Spinal cord (tissue), 10 donors: ENCODE data around the gene DHRS1. TPM values are rescaled to one million over a fixed set of nuclear protein-coding genes. Genes with fewer than 3 reads are reported as not detected.
A peak's percentile ranks its signal among the peaks of the same experiment; 100 is the strongest.

Source experiments
- DNase-seq, 6 donors: peaks; one replicate each; pipeline versions ENCODE4 v3.0.0 to v3.0.0-alpha.2; 2013 to 2015; ENCODE audit warnings: low spot score in 6 of 6, low read depth in 4 of 6
- H3K27ac ChIP-seq: one replicate; pipeline ENCODE4 v1.5.1; 2013; ENCODE audit warnings: low read depth, low read length, control low read depth
- H3K27me3 ChIP-seq: one replicate; pipeline ENCODE4 v1.6.1; 2013; ENCODE audit warnings: low read length; ENCODE audit not compliant: control insufficient read depth, insufficient read depth
- H3K36me3 ChIP-seq: one replicate; pipeline ENCODE4 v1.6.1; 2013; ENCODE audit warnings: low read length; ENCODE audit not compliant: control insufficient read depth, insufficient read depth
- H3K4me1 ChIP-seq: one replicate; pipeline ENCODE4 v1.6.1; 2013; ENCODE audit warnings: low read length; ENCODE audit not compliant: control insufficient read depth, insufficient read depth
- H3K4me3 ChIP-seq: one replicate; pipeline ENCODE4 v1.5.1; 2013; ENCODE audit warnings: low read depth, low read length, control low read depth
- H3K9me3 ChIP-seq: one replicate; pipeline ENCODE4 v1.6.1; 2013; ENCODE audit warnings: low read length; ENCODE audit not compliant: control insufficient read depth, insufficient read depth
- WGBS: methylation state at CpG from one replicate; pipeline ENCODE4 v1.1.5; 2013; ENCODE audit warnings: missing lambda C conversion rate; ENCODE audit not compliant: insufficient coverage; 5-methylcytosine and 5-hydroxymethylcytosine counted together
- long read RNA-seq, 4 donors: transcript quantifications; one replicate each; lab custom pipeline, GENCODE V29; 2026
- polyA plus RNA-seq, 2 donors: library from polyadenylated mRNA; unstranded; fragments of 120-200 nt; gene quantifications; one replicate each; pipeline ENCODE4 v1.2.1, GENCODE V29; 2013; ENCODE audit not compliant: insufficient read length in 2 of 2
- total RNA-seq, 2 donors: library from RNA; depleted of rRNA in 1 of 2; stranded (reverse); fragments of 120-200 nt in 1 of 2; fragments of >200 nt in 1 of 2; gene quantifications; one replicate each; pipeline versions ENCODE4 v1.2.3 to v1.2.4, GENCODE V29; 2013 to 2014
- donor health status: healthy.

The DHRS1 gene
- 10 to 100 TPM; 12.6 to 20.2 TPM for total RNA-seq
- 10 to 100 TPM; 31.1 to 47.5 TPM for polyA plus RNA-seq
- long read RNA-seq, donor 1, transcript DHRS1-201 (9 exons, 1,480 nt), result major isoform, 11 of 18 reads
- long read RNA-seq, donor 1, partial matches to known transcripts, result 0 of 18 reads
- long read RNA-seq, donor 1, other reads (novel, unspliced or antisense), result 0 of 18 reads
- long read RNA-seq, donor 2, partial matches to known transcripts, result 0 of 5 reads
- long read RNA-seq, donor 2, other reads (novel, unspliced or antisense), result 0 of 5 reads
- long read RNA-seq, donor 3, partial matches to known transcripts, result 0 of 5 reads
- long read RNA-seq, donor 3, other reads (novel, unspliced or antisense), result 0 of 5 reads
- long read RNA-seq, donor 4, transcript DHRS1-205 (1 exons, 528 nt), result major isoform, 13 of 32 reads
- long read RNA-seq, donor 4, transcript DHRS1-211 (2 exons, 1,181 nt), result minor isoform, 7 of 32 reads
- long read RNA-seq, donor 4, transcript DHRS1-201 (9 exons, 1,480 nt), result minor isoform, 11 of 32 reads
- long read RNA-seq, donor 4, partial matches to known transcripts, result 0 of 32 reads
- long read RNA-seq, donor 4, other reads (novel, unspliced or antisense), result 0 of 32 reads

DNA sequence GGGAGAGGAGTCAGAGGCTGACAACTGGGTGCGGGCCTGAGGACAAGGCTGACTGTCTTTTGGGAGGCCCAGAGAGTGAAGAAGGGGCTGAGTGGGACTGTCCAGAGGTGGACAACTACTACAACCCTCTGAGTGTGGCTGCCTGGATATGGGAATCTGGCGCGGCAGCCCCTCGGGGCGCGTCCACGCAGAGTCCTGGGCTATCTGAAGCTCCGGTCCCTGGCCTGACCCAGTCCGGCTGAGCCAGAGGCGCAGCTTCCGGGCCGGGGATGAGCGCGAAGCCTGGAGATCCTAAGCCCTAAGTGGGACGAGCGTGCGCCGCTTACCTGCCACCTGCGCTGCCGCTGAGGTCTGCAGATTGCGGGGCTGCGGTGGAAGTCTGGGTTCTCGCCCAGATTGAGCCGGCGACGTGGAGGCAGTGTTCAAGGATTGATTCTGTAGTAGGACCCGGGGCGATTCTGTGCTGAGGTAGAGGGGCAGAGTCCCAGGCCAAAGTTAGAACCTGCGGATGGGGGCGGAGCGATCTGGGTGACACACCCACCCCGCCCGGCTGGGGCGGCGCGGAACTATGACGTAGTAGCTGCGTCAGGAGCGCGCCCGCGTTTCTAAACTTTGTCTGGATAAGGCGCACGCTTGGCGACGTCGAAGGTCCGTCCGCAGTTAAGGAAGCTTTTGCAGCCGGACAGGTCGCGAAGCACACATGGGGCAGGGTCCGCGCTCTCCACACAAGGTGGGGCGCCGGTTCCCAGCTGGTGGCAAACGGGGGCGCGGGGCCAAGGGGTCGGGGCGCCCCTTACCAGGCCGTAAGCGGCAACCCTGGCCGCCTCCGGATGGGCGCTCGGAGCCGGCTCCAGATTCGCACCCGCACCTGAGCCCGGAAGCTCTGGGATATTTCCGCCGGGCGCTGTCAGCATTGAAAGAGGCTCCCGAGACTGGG, at the start of gene DHRS1, which contains the start of gene NOP9:
DHRS1 (minus strand) TSS at position 526 of the 937 bp plus-strand sequence. CDS start 674 bp downstream, outside the sequence.
NOP9 (plus strand) TSS at position 596 of the 937 bp plus-strand sequence; CDS start at position 701, 105 bp downstream.
- peak; percentile 75 to 96 (median 82) for DNase-seq
- Histone ChIP-seq H3K27me3 (no peaks in the 10 kb centered on the region), H3K4me3 (peak within 1 kb of the TSS; percentile 71), H3K27ac (peak within 1 kb of the TSS; percentile 62), H3K9me3 (no peaks in the 10 kb centered on the region), H3K4me1 (peaks cover 18% of the 10 kb centered on the region), H3K36me3 (peaks cover 47% of the 10 kb centered on the region)
- under 1% methylated on average over 75 of the region's 75 CpGs for WGBS

DNA sequence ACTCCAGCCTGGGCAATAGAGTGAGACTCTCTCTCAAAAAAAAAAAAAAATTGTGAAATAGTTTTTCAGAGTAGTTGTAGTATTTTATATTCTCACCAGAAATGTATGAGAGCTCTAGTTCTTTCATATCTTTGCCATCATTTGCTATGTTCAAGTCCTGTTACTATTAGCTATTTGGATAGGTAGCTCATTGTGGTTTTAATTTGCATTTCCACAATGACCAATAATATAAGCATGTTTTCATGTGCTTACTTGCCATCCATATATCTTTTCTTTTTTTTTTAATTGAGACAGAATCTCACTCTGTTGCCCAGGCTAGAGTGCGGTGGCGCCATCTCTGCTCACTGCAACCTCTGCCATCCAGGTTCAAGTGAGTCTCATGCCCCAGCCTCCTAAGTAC, 48.6 kb upstream of the DHRS1 start:
- Histone ChIP-seq H3K4me1 (no peaks in the 10 kb centered on the region), H3K4me3 (no peak overlapping the region), H3K27ac (no peak overlapping the region), H3K36me3 (no peaks in the 10 kb centered on the region), H3K9me3 (no peaks in the 10 kb centered on the region), H3K27me3 (peaks cover 30% of the 10 kb centered on the region)
- DNase-seq, result no peak
- 100% methylated on average over 2 of the region's 2 CpGs for WGBS

DNA sequence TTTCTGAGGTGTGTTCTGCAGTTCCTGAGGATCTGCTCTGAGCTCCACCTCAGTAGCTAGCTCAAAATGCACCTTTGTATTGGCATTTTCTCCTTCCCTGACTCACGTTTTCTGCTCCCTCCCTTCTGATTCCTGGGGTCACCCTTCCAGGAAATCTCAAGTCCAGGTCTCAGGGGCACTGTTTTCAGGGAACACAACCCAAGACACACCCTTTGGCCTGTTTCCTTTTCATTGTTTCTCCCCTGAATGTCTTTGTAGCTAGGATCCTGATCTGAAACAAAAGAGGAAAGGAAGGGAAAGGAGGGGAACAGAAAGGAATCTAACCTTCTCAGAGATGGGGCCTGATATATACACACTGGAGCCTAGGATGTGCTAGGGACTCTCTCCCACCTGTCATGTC, 47.6 kb upstream of the DHRS1 start:
- H3K9me3 ChIP-seq, result no peaks in the 10 kb centered on the region
- DNase-seq, result no peak
- no peak overlapping the region for H3K4me3 ChIP-seq
- peaks cover 26% of the 10 kb centered on the region for H3K27me3 ChIP-seq
- WGBS, result 33% methylated on average over 1 of the region's 1 CpG
- no peaks in the 10 kb centered on the region for H3K36me3 ChIP-seq
- H3K4me1 ChIP-seq, result no peaks in the 10 kb centered on the region
- no peak overlapping the region for H3K27ac ChIP-seq

DNA sequence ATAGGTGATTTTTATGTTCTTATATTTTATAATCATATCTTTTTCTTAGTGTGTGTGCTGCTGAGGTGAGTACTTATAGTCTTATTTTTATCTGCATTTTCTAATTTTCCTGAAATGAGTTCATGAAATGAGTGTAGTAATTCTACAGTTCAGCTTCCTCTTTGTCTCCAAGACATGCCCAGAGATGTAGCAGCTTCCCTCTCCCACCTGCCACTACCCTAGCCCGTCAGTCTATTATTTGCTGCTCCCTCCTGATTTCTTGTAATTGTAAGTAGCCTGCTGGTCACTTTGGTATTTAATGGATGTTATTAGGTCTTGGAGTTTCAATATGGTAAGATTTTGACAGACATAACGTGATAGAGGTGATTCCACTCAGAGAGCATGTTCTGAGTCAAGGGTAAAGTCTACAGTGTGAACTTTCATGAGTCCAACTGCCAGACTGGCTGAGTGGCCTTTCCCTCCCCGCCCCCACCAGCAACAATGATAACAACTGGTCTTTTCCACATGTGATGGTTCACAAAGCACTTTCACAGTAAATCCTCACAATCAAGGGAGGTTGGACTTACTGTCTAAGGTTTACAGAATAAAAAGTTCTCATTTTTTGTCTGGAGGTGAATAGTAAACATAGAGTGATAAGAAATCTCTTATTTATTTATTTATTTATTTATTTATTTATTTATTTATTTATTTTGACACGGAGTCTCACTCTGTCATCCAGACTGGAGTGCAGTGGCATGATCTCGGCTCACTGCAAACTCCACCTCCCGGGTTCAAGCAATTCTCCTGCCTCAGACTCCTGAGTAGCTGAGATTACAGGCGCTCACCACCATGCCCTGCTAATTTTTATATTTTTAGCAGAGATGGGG, 44.4 kb upstream of the DHRS1 start:
- no peak overlapping the region for H3K27ac ChIP-seq

DNA sequence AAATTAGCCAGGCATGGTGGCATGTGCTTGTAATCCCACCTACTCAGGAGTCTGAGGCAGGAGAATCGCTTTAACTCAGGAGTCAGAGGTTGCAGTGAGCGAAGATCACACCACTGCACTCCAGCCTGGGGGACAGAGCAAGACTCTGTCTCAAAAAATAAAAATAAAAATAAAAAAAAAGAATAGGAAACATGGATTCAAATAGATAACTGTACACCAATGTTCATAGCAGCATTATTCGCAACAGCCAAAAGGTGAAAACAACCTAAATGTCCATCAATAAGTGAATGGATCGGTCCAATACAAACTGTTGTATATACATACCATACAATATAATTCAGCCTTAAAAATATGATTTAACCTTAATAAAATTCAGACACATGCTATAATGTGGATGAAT, 43.3 kb upstream of the DHRS1 start:
- 73% methylated on average over 2 of the region's 4 CpGs for whole genome bisulfite sequencing
- no peak for DNase-seq
- H3K4me3 ChIP-seq, result no peak overlapping the region
- peaks cover 14% of the 10 kb centered on the region for H3K4me1 ChIP-seq
- no peaks in the 10 kb centered on the region for H3K36me3 ChIP-seq
- no peaks in the 10 kb centered on the region for H3K9me3 ChIP-seq
- H3K27me3 ChIP-seq, result peaks cover 43% of the 10 kb centered on the region
- H3K27ac ChIP-seq, result no peak overlapping the region

More for the DNA sequence above, 44.4 kb upstream of the DHRS1 start:
- H3K4me1 ChIP-seq, result peaks cover 10% of the 10 kb centered on the region
- no peak for DNase-seq
- H3K36me3 ChIP-seq, result no peaks in the 10 kb centered on the region
- 80% methylated on average over 2 of the region's 7 CpGs for WGBS
- H3K4me3 ChIP-seq, result no peak overlapping the region
- H3K9me3 ChIP-seq, result no peaks in the 10 kb centered on the region
- H3K27me3 ChIP-seq, result peaks cover 34% of the 10 kb centered on the region

DNA sequence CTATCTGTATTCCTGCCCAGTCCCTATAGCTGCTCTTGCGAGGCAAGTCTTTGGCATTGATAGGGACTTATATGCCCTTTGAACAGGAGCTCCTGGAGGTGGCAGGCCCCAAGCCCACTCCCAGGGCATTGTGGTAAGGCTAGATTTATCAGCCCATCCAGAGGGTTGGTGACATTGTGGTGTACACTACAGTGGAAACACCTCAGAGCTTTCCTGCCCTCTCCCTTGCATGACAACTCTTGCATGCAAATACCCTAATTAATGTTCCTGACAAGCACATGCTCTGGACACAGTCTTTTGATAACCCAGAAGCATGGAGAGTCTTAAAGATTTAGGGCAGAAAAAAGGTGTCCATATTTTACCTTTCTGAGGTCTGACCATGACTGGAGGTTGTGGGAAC, 41.0 kb upstream of the DHRS1 start:
- Histone ChIP-seq H3K27ac (no peak overlapping the region), H3K4me1 (peaks cover 17% of the 10 kb centered on the region), H3K4me3 (no peak overlapping the region), H3K36me3 (no peaks in the 10 kb centered on the region), H3K9me3 (no peaks in the 10 kb centered on the region), H3K27me3 (peaks cover 62% of the 10 kb centered on the region)
- no CpG with 5 or more reads among the region's 1 CpG for WGBS
- no peak for DNase-seq

DNA sequence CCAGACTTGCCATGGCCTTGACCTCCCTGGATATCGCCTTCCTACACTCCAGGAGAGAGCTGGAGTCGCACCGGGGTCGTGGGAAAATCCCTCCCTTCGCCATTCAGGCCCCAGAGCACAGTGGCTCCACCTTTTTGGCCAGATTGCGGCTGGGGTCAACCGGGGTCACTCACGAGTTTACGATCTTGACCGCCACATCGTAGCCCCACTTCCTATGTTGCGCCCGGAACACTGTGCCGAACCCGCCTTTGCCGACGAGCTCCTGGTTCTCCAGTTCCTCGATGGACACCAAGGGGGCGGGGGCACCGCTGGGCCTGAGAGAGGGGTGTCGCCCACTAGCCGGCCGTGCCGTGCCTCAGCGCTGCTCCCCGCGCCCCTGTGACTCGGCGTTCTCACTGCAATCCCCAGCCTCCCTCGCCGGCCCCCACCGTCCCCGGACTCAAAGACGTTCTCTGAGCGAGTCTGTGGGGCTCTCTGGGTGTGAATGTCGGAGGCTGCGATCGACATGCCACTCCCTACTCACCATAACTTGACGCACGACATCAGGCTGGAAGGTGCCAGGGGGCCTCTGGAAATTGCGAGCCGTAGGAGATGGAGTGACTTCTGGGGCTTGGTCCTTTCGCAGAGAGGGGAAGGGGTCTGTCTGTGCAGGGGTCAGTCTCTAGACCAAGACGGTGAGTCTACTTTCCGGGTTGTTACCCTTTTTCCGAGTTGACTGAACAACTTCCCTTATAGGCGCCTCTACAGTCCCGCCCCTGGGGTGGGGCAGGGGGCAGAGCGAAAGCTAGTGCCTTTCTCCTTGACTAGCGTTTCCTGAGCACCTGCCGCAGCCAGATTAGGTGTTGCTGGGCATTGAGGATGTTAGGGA, 39.9 kb upstream of the DHRS1 start, which contains the start of gene RIPK3:
RIPK3 (minus strand) TSS at position 708 of the 868 bp plus-strand sequence; CDS start at position 543, 165 bp downstream.
- H3K4me3 ChIP-seq, result peak within 1 kb of the TSS; percentile 22

DNA sequence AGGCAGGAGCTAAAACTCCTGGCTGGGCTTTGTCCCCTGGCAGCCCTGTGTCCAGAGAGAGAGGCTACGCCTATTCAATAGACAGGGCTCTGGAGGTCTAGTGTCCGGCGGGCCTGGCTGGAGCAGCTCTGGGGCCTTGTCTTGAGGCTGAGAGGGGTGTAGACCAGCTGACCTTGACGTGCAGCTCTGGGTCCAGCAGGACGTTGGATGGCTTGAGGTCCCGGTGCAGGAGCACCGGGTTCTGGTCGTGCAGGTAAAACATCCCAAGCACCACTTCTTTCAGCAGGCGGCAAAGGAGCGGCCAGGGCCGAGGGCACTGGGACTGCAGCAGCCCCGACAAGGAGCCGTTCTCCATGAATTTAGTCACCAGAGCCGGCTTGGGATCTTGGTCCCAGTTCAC, 39.3 kb upstream of the DHRS1 start:
- no peak for DNase-seq
- no peak overlapping the region for H3K4me3 ChIP-seq
- WGBS, result 55% methylated on average over 14 of the region's 14 CpGs
- no peak overlapping the region for H3K27ac ChIP-seq
- no peaks in the 10 kb centered on the region for H3K36me3 ChIP-seq
- H3K27me3 ChIP-seq, result peaks cover 77% of the 10 kb centered on the region
- H3K4me1 ChIP-seq, result peaks cover 33% of the 10 kb centered on the region
- H3K9me3 ChIP-seq, result no peaks in the 10 kb centered on the region

More for the DNA sequence above, 39.9 kb upstream of the DHRS1 start, which contains the start of gene RIPK3:
- Histone ChIP-seq H3K27ac (no peak within 1 kb of the TSS), H3K9me3 (no peaks in the 10 kb centered on the region), H3K4me1 (peaks cover 27% of the 10 kb centered on the region), H3K27me3 (peaks cover 71% of the 10 kb centered on the region), H3K36me3 (no peaks in the 10 kb centered on the region)
- no peak for DNase-seq
- WGBS, result 6% methylated on average over 36 of the region's 51 CpGs
